Endothelial cell of umbilical vein (primary cell): ENCODE measurements around the gene MPG. TPM values are rescaled to one million over a fixed set of nuclear protein-coding genes. Genes with fewer than 3 reads are reported as not detected.

Experiments
- BruUV-seq: library from RNA; stranded (reverse); fragments of 400-500 nt; replicated peaks from 2 replicates; lab custom pipeline; 2021; lab: Mats Ljungman, UMichigan
- CTCF ChIA-PET: fragments of 300-600, 350-600 bp; sonication (Branson Sonifier 250); formaldehyde crosslinking; loops from one replicate; lab custom pipeline; 2021; ENCODE audit warnings: antibody characterized with exemption, inconsistent platforms; lab: Charles Lee
- POLR2A ChIA-PET: fragments of 300-600, 350-600 bp; sonication (Branson Sonifier 250); formaldehyde crosslinking; loops from one replicate; lab custom pipeline; 2021; ENCODE audit warnings: antibody characterized with exemption, inconsistent platforms; lab: Charles Lee
- DNase-seq: peaks from one replicate; pipeline ENCODE4 v3.0.0-alpha.2; 2011; ENCODE audit warnings: low read depth, low spot score
- FAIRE-seq: peaks from 2 replicates; lab custom pipeline; 2011; peaks lifted over from hg19 to GRCh38; lab: Jason Lieb, UNC
- H2AFZ ChIP-seq: 2 replicates; pipeline ENCODE4 v1.6.0; 2012; ENCODE audit warnings: low read depth, low read length, control low read depth, inconsistent platforms
- H3K27ac ChIP-seq: 2 replicates; pipeline ENCODE4 v1.5.1; 2011; ENCODE audit warnings: low read depth, mild to moderate bottlenecking, control low read depth, low read length, moderate library complexity; ENCODE audit not compliant: insufficient read depth
- H3K27me3 ChIP-seq, 2 experiments: 2 replicates each; pipeline versions ENCODE4 v1.6.0 to v1.6.1; 2011; ENCODE audit warnings: low read length in 2 of 2, mixed read lengths in 1 of 2; ENCODE audit not compliant: control insufficient read depth in 2 of 2, insufficient read depth in 2 of 2
- H3K36me3 ChIP-seq, 2 experiments: 2 replicates in 1 of 2; 3 replicates in 1 of 2; pipeline ENCODE4 v1.5.1; 2011; ENCODE audit warnings: low read length in 2 of 2, mild to moderate bottlenecking in 1 of 2, moderate library complexity in 1 of 2; ENCODE audit not compliant: control insufficient read depth in 2 of 2, insufficient read depth in 2 of 2; ENCODE audit errors: extremely low read depth in 1 of 2
- H3K4me1 ChIP-seq: 3 replicates; pipeline ENCODE4 v1.5.1; 2011; ENCODE audit warnings: mild to moderate bottlenecking, low read length; ENCODE audit not compliant: control insufficient read depth, insufficient read depth; ENCODE audit errors: extremely low read depth
- H3K4me2 ChIP-seq: 2 replicates; pipeline ENCODE4 v1.6.1; 2011; ENCODE audit warnings: low read length, control low read depth, mixed read lengths; ENCODE audit not compliant: insufficient read depth
- H3K4me3 ChIP-seq, 3 experiments: fragments of 200-600 bp in 1 of 3; sonication (generic), shearing (Covaris generic) in 1 of 3; replicated peaks in 1 of 3; 2 replicates each; pipeline ENCODE4 v1.5.1; 2011 to 2016; ENCODE audit warnings: control low read depth in 3 of 3, low read length in 3 of 3, mild to moderate bottlenecking in 2 of 3, inconsistent platforms in 1 of 3, low read depth in 1 of 3, moderate library complexity in 1 of 3; ENCODE audit not compliant: insufficient read depth in 1 of 3
- H3K79me2 ChIP-seq: 2 replicates; pipeline ENCODE4 v1.6.0; 2012; ENCODE audit warnings: low read length, inconsistent platforms; ENCODE audit not compliant: control insufficient read depth, insufficient read depth
- H3K9ac ChIP-seq: replicated peaks from 2 replicates; pipeline ENCODE3; 2011; ENCODE audit warnings: low read length, control low read depth; ENCODE audit not compliant: insufficient read depth; ENCODE audit errors: extremely low read depth
- H3K9me1 ChIP-seq: replicated peaks from 3 replicates; pipeline ENCODE4 v1.6.0; 2011; ENCODE audit warnings: mild to moderate bottlenecking, low read length; ENCODE audit not compliant: control insufficient read depth, insufficient read depth; ENCODE audit errors: extremely low read depth
- H3K9me3 ChIP-seq: replicated peaks from 2 replicates; pipeline ENCODE4 v1.5.1; 2012; ENCODE audit warnings: low read length, inconsistent platforms; ENCODE audit not compliant: control insufficient read depth, insufficient read depth
- H4K20me1 ChIP-seq: replicated peaks from 2 replicates; pipeline ENCODE3; 2011; ENCODE audit warnings: mild to moderate bottlenecking, low read length; ENCODE audit not compliant: control insufficient read depth, insufficient read depth; ENCODE audit errors: extremely low read depth
- CTCF ChIP-seq, 2 donors: IDR thresholded peaks; 1 replicate in 1 of 2; 2 replicates in 1 of 2; pipeline ENCODE4 v1.5.1; 2011; ENCODE audit warnings: low read length in 2 of 2, mild to moderate bottlenecking in 2 of 2, moderate library complexity in 2 of 2, control low read depth in 1 of 2, inconsistent platforms in 1 of 2, low read depth in 1 of 2; ENCODE audit not compliant: insufficient read depth in 1 of 2; ENCODE audit errors: extremely low read depth in 1 of 2
- FOS ChIP-seq: IDR thresholded peaks from 2 replicates; pipeline ENCODE4 v1.6.1; 2011; ENCODE audit warnings: mild to moderate bottlenecking, low read length, moderate library complexity, borderline replicate concordance; ENCODE audit not compliant: insufficient read depth
- GATA2 ChIP-seq: IDR thresholded peaks from 2 replicates; pipeline ENCODE4 v1.7.0; 2011; ENCODE audit warnings: low read depth, mild to moderate bottlenecking, moderate library complexity, mixed read lengths, low read length; ENCODE audit not compliant: insufficient read length, insufficient read depth
- JUN ChIP-seq: IDR thresholded peaks from 2 replicates; pipeline ENCODE4 v1.6.1; 2011; ENCODE audit warnings: borderline replicate concordance, low read depth; ENCODE audit not compliant: insufficient read length, insufficient read depth
- MYC ChIP-seq: IDR thresholded peaks from one replicate; pipeline ENCODE4 v1.6.1; 2011; ENCODE audit warnings: mild to moderate bottlenecking, low read depth, low read length
- POLR2A ChIP-seq: IDR thresholded peaks from 2 replicates; pipeline ENCODE4 v1.6.1; 2012; ENCODE audit warnings: low read depth, mild to moderate bottlenecking, control low read depth, low read length
- POLR2AphosphoS5 ChIP-seq: IDR thresholded peaks from 2 replicates; pipeline ENCODE4 v1.6.1; 2012; ENCODE audit warnings: low read depth, mild to moderate bottlenecking, control low read depth, low read length, moderate library complexity; ENCODE audit not compliant: insufficient read depth
- dilution Hi-C: fragments of 300-500 bp; cut with MboI; formaldehyde crosslinking; loops from one replicate; pipeline ENCODE4 v1.15.0; 2019; ENCODE audit warnings: low sequenced_read_pairs; ENCODE audit not compliant: extremely low pct_ligation_motif_present
- intact Hi-C: fragments of 100-400 bp; cut with micrococcal nuclease; formaldehyde crosslinking; loops from one replicate; pipeline ENCODE4 v1.10.0; 2022
- polyA plus RNA-seq, 4 experiments: library from polyadenylated mRNA; depleted of rRNA in 3 of 4; stranded (reverse) in 3 of 4; unstranded in 1 of 4; fragments of >200 nt; gene quantifications; 2 replicates each; pipeline versions ENCODE4 v1.2.1 to v1.2.3, GENCODE V29; 2011 to 2012; ENCODE audit warnings: missing spikeins in 1 of 4
- total RNA-seq: library from RNA; stranded (reverse); gene quantifications from 2 replicates; pipeline ENCODE4 v1.2.3, GENCODE V29; 2021

The MPG gene
- total and polyA plus RNA-seq, 2 donors (not counting 3 experiments of a cell fraction or from before 2014, with no cell fraction given): 70.5 to 140 TPM

GRCh38 chr16:69181-69580, 8.8 kb upstream of the MPG start:
- DNase-seq: no peak
- CTCF ChIA-PET: interaction anchor here (1.1 to 18.5 kb wide), 3 partner anchors 16 to 38 kb away, joined by 3 to 790 read pairs (median 3); partner anchors contain the start of gene POLR3K
- H3K4me1 ChIP-seq: peaks cover 11% of the 10 kb centered on the region

GRCh38 chr16:71210-71539, 6.8 kb upstream of the MPG start:
- Histone ChIP-seq H3K4me3 (peak overlapping the region; percentile 52 to 64 (median 52)), H3K9me1 (no peaks in the 10 kb centered on the region), H4K20me1 (no peaks in the 10 kb centered on the region), H3K4me1 (peaks cover 18% of the 10 kb centered on the region), H2AFZ (no peak overlapping the region), H3K27ac (no peak overlapping the region), H3K27me3 (no peaks in the 10 kb centered on the region), H3K9ac (peak overlapping the region; percentile 48), H3K4me2 (peak overlapping the region; percentile 74), H3K9me3 (no peaks in the 10 kb centered on the region), H3K79me2 (peaks cover 40% of the 10 kb centered on the region), H3K36me3 (no peaks in the 10 kb centered on the region)
- TF ChIP-seq FOS (no peak), GATA2 (no peak), POLR2AphosphoS5 (no peak), CTCF (IDR thresholded peaks at IDR 0.05; ENCODE audit: extremely low read depth in 1 of 2, insufficient read depth in 1 of 2, low read depth in 1 of 2, low read length in 2 of 2) (no peak), MYC (no peak), JUN (no peak), POLR2A (no peak)
- ChIA-PET POLR2A (no interaction called here), CTCF (interaction anchor here (0.9 to 18.5 kb wide), 3 partner anchors 19 to 291 kb away, joined by 3 to 790 read pairs (median 4); no protein-coding TSS in a partner anchor)
- intact Hi-C loops: no loop called here
- FAIRE-seq (no peak), DNase-seq (no peak)
- no TSS peak for BruUV-seq
- dilution Hi-C loops: no loop called here

More at GRCh38 chr16:69181-69580, 8.8 kb upstream of the MPG start:
- H3K36me3 ChIP-seq: peaks cover 0 to 8% of the 10 kb centered on the region in 2 experiments
- H3K4me3 ChIP-seq: no peak overlapping the region
- no peaks in the 10 kb centered on the region for H3K9me3 ChIP-seq
- dilution Hi-C loops: no loop called here
- no peak overlapping the region for H3K27ac ChIP-seq
- peaks cover 40% of the 10 kb centered on the region for H3K79me2 ChIP-seq
- H3K4me2 ChIP-seq: no peak overlapping the region
- intact Hi-C loops: no loop called here
- BruUV-seq: no TSS peak
- no peak overlapping the region for H3K9ac ChIP-seq
- no peak for FAIRE-seq
- no peak for TF ChIP-seq CTCF (IDR thresholded peaks at IDR 0.05; ENCODE audit: extremely low read depth in 1 of 2, insufficient read depth in 1 of 2, low read depth in 1 of 2, low read length in 2 of 2)
- TF ChIP-seq JUN: no peak
- no peaks in the 10 kb centered on the region for H3K27me3 ChIP-seq
- H3K9me1 ChIP-seq: no peaks in the 10 kb centered on the region
- POLR2A ChIA-PET: no interaction called here
- no peak overlapping the region for H2AFZ ChIP-seq
- H4K20me1 ChIP-seq: no peaks in the 10 kb centered on the region
